Measurements from ENCODE around the gene CA12. TPM values are rescaled to one million over a fixed set of nuclear protein-coding genes. Genes with fewer than 3 reads are reported as not detected.

The CA12 gene
- total RNA-seq, 2 experiments from 2014 or later = not detected

DNA sequence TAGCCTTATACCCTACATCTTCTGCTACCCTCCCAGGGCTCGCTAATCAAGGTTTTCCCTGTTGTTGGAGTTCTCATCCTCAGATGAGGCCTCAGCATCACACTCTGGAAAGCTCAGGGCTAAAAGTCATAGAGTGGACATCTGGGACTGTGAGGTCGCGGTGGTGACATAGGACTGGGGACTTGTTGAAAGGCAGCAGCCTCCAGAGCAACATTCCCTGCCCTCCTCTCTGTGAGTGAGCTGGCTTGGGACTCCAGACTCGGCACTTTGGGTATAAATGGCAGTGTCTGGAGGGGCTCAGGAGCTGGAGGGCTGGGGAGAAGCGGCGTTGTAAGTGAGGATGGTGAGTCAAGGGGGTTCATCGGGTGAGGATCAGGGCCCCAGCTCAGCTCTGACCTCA, 2.7 kb downstream of the CA12 start:
- H3K27me3 Mint-ChIP-seq = peaks cover 56% of the 10 kb centered on the region
- ChIA-PET CTCF (no interaction called here), POLR2A (no interaction called here)
- Histone ChIP-seq H3K27me3 (ENCODE audit: control insufficient read depth in 1 of 2, insufficient read depth in 2 of 2, low read length in 2 of 2) (peaks cover 28 to 34% of the 10 kb centered on the region in 2 experiments), H3K27ac (ENCODE audit: low read depth in 1 of 2, low read length in 2 of 2) (no peak overlapping the region), H3K9me3 (ENCODE audit: control insufficient read depth in 1 of 2, insufficient read depth in 1 of 2, low read length in 2 of 2) (no peaks in the 10 kb centered on the region), H3K4me1 (ENCODE audit: insufficient read depth, low read length) (peaks cover 9% of the 10 kb centered on the region), H3K4me3 (ENCODE audit: low read length) (no peak overlapping the region), H3K36me3 (ENCODE audit: insufficient read depth, low read length) (no peaks in the 10 kb centered on the region)
- peaks cover 10% of the 10 kb centered on the region for H3K4me1 Mint-ChIP-seq (ENCODE audit: low read depth)
- intact Hi-C loops (cut with DNase I, micrococcal nuclease) = no loop called here
- no peak for ATAC-seq (ENCODE audit: poor library complexity)
- no peak overlapping the region for H3K4me3 Mint-ChIP-seq
- DNase-seq = no peak
- no peak overlapping the region for H3K27ac Mint-ChIP-seq
- H3K9me3 Mint-ChIP-seq = no peaks in the 10 kb centered on the region
- no peaks in the 10 kb centered on the region for H3K36me3 Mint-ChIP-seq (ENCODE audit: low read depth)
- TF ChIP-seq CTCF (IDR thresholded peaks at IDR 0.05) = no peak

DNA sequence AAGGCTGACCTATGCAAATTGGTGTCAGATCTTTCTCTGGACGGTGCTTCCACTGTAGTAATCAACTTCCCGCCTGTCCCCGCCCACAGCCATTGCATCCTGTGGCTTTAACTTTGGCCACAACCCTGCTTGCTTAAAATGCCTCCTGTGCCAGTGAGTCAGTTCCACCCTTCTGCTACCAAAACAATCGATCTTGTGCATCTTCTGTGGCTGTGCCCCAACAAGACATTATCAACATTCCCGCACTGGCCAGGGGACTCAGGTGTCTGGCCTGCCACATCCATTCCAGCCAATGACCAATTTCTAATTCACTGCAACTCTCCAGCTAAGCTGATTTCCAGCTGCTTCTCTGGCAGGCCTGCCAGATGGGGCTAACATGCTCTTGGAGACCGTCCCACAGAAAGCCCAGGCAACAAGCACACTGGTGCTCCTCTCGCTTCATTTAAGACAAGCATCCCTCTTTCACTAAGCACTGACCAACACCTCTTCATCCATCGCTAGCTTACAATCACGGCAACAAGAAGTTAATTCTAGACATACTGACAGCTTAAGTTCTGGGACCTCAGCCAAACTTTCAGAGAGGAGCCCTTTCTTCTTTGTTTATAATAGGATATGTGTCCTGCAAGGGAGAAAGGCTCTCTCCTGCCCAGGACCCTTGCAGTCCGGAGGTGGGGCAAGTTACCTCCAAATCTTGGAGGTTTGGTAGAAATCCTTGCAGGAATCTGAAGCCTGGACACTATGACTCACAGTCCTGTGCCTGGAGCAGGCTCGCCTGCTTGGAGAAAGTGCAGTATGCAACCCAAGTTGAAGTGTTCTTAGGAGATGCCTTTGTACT, 6.7 kb downstream of the CA12 start:
- H3K27me3 Mint-ChIP-seq = peaks cover 19% of the 10 kb centered on the region

DNA sequence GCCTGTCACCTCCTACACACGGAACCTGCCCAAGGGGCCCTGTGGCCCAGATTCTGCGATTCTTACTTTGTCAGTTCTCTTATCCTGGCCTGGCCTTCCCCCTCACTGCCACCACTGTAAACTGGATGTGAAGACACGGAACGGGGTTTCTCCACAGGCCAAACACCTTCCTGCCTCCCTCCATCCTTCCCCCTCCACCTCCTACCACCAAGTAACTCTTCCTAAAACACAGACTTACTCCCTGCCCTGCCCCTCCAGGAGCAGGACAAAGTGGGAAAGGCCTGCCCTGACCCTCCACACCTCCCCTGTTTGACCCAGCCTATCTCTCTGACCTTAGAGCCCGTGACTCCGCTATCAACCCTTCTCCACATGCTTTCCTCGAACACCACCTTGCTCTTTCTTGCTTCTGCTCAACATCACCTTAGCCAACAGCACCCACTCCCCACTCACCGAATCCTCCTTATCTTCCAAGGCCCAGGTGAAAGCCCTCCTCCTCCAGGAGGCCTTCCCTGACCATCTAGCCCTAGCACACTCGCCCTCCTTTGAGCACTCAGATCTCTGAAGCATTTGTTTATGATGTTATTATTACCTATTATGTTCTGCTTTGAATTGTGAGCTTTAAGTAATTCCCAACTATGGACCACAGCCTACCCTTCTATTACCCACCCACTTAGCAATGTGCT, 7.6 kb downstream of the CA12 start:
- peaks cover under 1 to 5% of the 10 kb centered on the region in 2 experiments for H3K27me3 ChIP-seq (ENCODE audit: control insufficient read depth in 1 of 2, insufficient read depth in 2 of 2, low read length in 2 of 2)
- no peaks in the 10 kb centered on the region for H3K4me1 ChIP-seq (ENCODE audit: insufficient read depth, low read length)
- H3K9me3 Mint-ChIP-seq = no peaks in the 10 kb centered on the region
- H3K9me3 ChIP-seq (ENCODE audit: control insufficient read depth in 1 of 2, insufficient read depth in 1 of 2, low read length in 2 of 2) = no peaks in the 10 kb centered on the region
- CTCF ChIA-PET = no interaction called here
- H3K4me3 Mint-ChIP-seq = no peak overlapping the region
- DNase-seq (no peak), ATAC-seq (ENCODE audit: poor library complexity) (no peak)
- TF ChIP-seq CTCF (IDR thresholded peaks at IDR 0.05) = no peak
- intact Hi-C loops (cut with DNase I, micrococcal nuclease) = no loop called here
- H3K4me3 ChIP-seq (ENCODE audit: low read length) = no peak overlapping the region
- H3K27me3 Mint-ChIP-seq = peaks cover 13% of the 10 kb centered on the region
- no peaks in the 10 kb centered on the region for H3K36me3 ChIP-seq (ENCODE audit: insufficient read depth, low read length)
- H3K36me3 Mint-ChIP-seq (ENCODE audit: low read depth) = no peaks in the 10 kb centered on the region
- H3K27ac ChIP-seq (ENCODE audit: low read depth in 1 of 2, low read length in 2 of 2) = no peak overlapping the region
- POLR2A ChIA-PET = no interaction called here
- H3K27ac Mint-ChIP-seq = no peak overlapping the region
- H3K4me1 Mint-ChIP-seq (ENCODE audit: low read depth) = no peaks in the 10 kb centered on the region

More for the DNA sequence above, 6.7 kb downstream of the CA12 start:
- no peak overlapping the region for H3K4me3 ChIP-seq (ENCODE audit: low read length)
- no peaks in the 10 kb centered on the region for H3K4me1 ChIP-seq (ENCODE audit: insufficient read depth, low read length)
- Mint-ChIP-seq H3K4me1 (ENCODE audit: low read depth) (no peaks in the 10 kb centered on the region), H3K9me3 (no peaks in the 10 kb centered on the region), H3K4me3 (no peak overlapping the region), H3K36me3 (ENCODE audit: low read depth) (no peaks in the 10 kb centered on the region), H3K27ac (no peak overlapping the region)
- no peaks in the 10 kb centered on the region for H3K36me3 ChIP-seq (ENCODE audit: insufficient read depth, low read length)
- intact Hi-C loops (cut with DNase I, micrococcal nuclease) = no loop called here
- ChIA-PET CTCF (interaction anchor here (0.8 kb wide), 1 partner anchor 16 kb away, joined by 3 read pairs; no protein-coding TSS in a partner anchor), POLR2A (interaction anchor here (0.5 to 0.6 kb wide), 2 partner anchors 225 to 1027 kb away, joined by 3 to 4 read pairs; no protein-coding TSS in a partner anchor)
- DNase-seq (peak in 1 of 14 experiments; percentile 18), ATAC-seq (ENCODE audit: poor library complexity) (no peak)
- TF ChIP-seq CTCF (IDR thresholded peaks at IDR 0.05) = no peak
- H3K27ac ChIP-seq (ENCODE audit: low read depth in 1 of 2, low read length in 2 of 2) = no peak overlapping the region
- H3K9me3 ChIP-seq (ENCODE audit: control insufficient read depth in 1 of 2, insufficient read depth in 1 of 2, low read length in 2 of 2) = no peaks in the 10 kb centered on the region
- H3K27me3 ChIP-seq (ENCODE audit: control insufficient read depth in 1 of 2, insufficient read depth in 2 of 2, low read length in 2 of 2) = peaks cover 7 to 9% of the 10 kb centered on the region in 2 experiments
